Measurements from ENCODE around the gene TCF7L1.
"Not testable (repeated sequence)": the region's sequence is repeated elsewhere in the genome, so short reads cannot be mapped to it uniquely, and the experiment has no call there.

Gene TCF7L1

GRCh38 chr2:85288244-85288725, 155.1 kb downstream of the TCF7L1 start:
- H3K9me3 Mint-ChIP-seq, result no peaks in the 10 kb centered on the region
- peaks cover 15% of the 10 kb centered on the region for H3K4me1 Mint-ChIP-seq
- H3K4me3 Mint-ChIP-seq, result no peak overlapping the region
- no peak overlapping the region for H3K27ac Mint-ChIP-seq
- DNase-seq (no peak), ATAC-seq (no peak)
- H3K36me3 Mint-ChIP-seq (ENCODE audit: low read depth), result peaks cover 2% of the 10 kb centered on the region
- no peaks in the 10 kb centered on the region for H3K27me3 Mint-ChIP-seq

- Mint-ChIP-seq H3K27ac (peak overlapping the region; percentile 53), H3K36me3 (ENCODE audit: low read depth) (peaks cover 2% of the 10 kb centered on the region), H3K27me3 (no peaks in the 10 kb centered on the region), H3K4me3 (peak overlapping the region; percentile 36), H3K4me1 (peaks cover 14% of the 10 kb centered on the region), H3K9me3 (no peaks in the 10 kb centered on the region)
- ATAC-seq (no peak), DNase-seq (no peak)
Measured at GRCh38 chr2:85291425-85292023, 158.3 kb downstream of the TCF7L1 start.

- Mint-ChIP-seq H3K27ac (no peak overlapping the region), H3K4me3 (no peak overlapping the region), H3K4me1 (peaks cover 7% of the 10 kb centered on the region), H3K9me3 (no peaks in the 10 kb centered on the region), H3K36me3 (ENCODE audit: low read depth) (no peaks in the 10 kb centered on the region), H3K27me3 (peaks cover 3% of the 10 kb centered on the region)
- ATAC-seq (no peak), DNase-seq (no peak)
Measured at GRCh38 chr2:85302121-85302520, 168.9 kb downstream of the TCF7L1 start.

GRCh38 chr2:85303780-85304531, 170.8 kb downstream of the TCF7L1 start:
- H3K4me3 Mint-ChIP-seq, result no peak overlapping the region
- DNase-seq (no peak), ATAC-seq (no peak)
- H3K9me3 Mint-ChIP-seq, result no peaks in the 10 kb centered on the region
- H3K27me3 Mint-ChIP-seq, result peaks cover 3% of the 10 kb centered on the region
- peaks cover 14% of the 10 kb centered on the region for H3K4me1 Mint-ChIP-seq
- no peak overlapping the region for H3K27ac Mint-ChIP-seq
- no peaks in the 10 kb centered on the region for H3K36me3 Mint-ChIP-seq (ENCODE audit: low read depth)

GRCh38 chr2:85307527-85307897, 174.3 kb downstream of the TCF7L1 start:
- peak overlapping the region; percentile 43 for H3K4me3 Mint-ChIP-seq
- no peaks in the 10 kb centered on the region for H3K9me3 Mint-ChIP-seq

GRCh38 chr2:85308201-85308600, 175.0 kb downstream of the TCF7L1 start:
- Mint-ChIP-seq H3K27ac (no peak overlapping the region), H3K27me3 (no peaks in the 10 kb centered on the region), H3K4me1 (peaks cover 28% of the 10 kb centered on the region), H3K9me3 (no peaks in the 10 kb centered on the region), H3K36me3 (ENCODE audit: low read depth) (no peaks in the 10 kb centered on the region), H3K4me3 (no peak overlapping the region)
- ATAC-seq (no peak), DNase-seq (no peak)

More at GRCh38 chr2:85307527-85307897, 174.3 kb downstream of the TCF7L1 start:
- Mint-ChIP-seq H3K27ac (peak overlapping the region; percentile 46), H3K27me3 (no peaks in the 10 kb centered on the region), H3K36me3 (ENCODE audit: low read depth) (no peaks in the 10 kb centered on the region), H3K4me1 (peaks cover 28% of the 10 kb centered on the region)
- DNase-seq (no peak), ATAC-seq (no peak)

- H3K4me1 Mint-ChIP-seq, result peaks cover 31% of the 10 kb centered on the region
- no peaks in the 10 kb centered on the region for H3K9me3 Mint-ChIP-seq
- H3K27ac Mint-ChIP-seq, result peak overlapping the region; percentile 61
- peak; percentile 22 for ATAC-seq
- H3K4me3 Mint-ChIP-seq, result peak overlapping the region; percentile 73
- DNase-seq, result no peak
- no peaks in the 10 kb centered on the region for H3K27me3 Mint-ChIP-seq
- H3K36me3 Mint-ChIP-seq (ENCODE audit: low read depth), result peaks cover 4% of the 10 kb centered on the region
Measured at GRCh38 chr2:85308896-85309555, 175.8 kb downstream of the TCF7L1 start.

GRCh38 chr2:85309699-85310321, 176.6 kb downstream of the TCF7L1 start:
- H3K27ac Mint-ChIP-seq, result peak overlapping the region; percentile 61
- no peaks in the 10 kb centered on the region for H3K27me3 Mint-ChIP-seq
- DNase-seq (no peak), ATAC-seq (no peak)
- peaks cover 31% of the 10 kb centered on the region for H3K4me1 Mint-ChIP-seq
- H3K4me3 Mint-ChIP-seq, result peak overlapping the region; percentile 73
- peaks cover 8% of the 10 kb centered on the region for H3K36me3 Mint-ChIP-seq (ENCODE audit: low read depth)
- no peaks in the 10 kb centered on the region for H3K9me3 Mint-ChIP-seq

- peaks cover 31% of the 10 kb centered on the region for H3K4me1 Mint-ChIP-seq
- peak overlapping the region; percentile 73 for H3K4me3 Mint-ChIP-seq
- no peaks in the 10 kb centered on the region for H3K9me3 Mint-ChIP-seq
- ATAC-seq (no peak), DNase-seq (no peak)
- peak overlapping the region; percentile 61 for H3K27ac Mint-ChIP-seq
- no peaks in the 10 kb centered on the region for H3K27me3 Mint-ChIP-seq
- H3K36me3 Mint-ChIP-seq (ENCODE audit: low read depth), result peaks cover 8% of the 10 kb centered on the region
Measured at GRCh38 chr2:85310330-85310729, 177.1 kb downstream of the TCF7L1 start.

GRCh38 chr2:85312404-85312803, 179.2 kb downstream of the TCF7L1 start:
- H3K27ac Mint-ChIP-seq, result no peak overlapping the region
- no peak overlapping the region for H3K4me3 Mint-ChIP-seq
- H3K4me1 Mint-ChIP-seq, result peaks cover 30% of the 10 kb centered on the region
- ATAC-seq, result no peak
- no peaks in the 10 kb centered on the region for H3K9me3 Mint-ChIP-seq
- no peak for DNase-seq
- H3K36me3 Mint-ChIP-seq (ENCODE audit: low read depth), result peaks cover 18% of the 10 kb centered on the region
- no peaks in the 10 kb centered on the region for H3K27me3 Mint-ChIP-seq

- H3K9me3 Mint-ChIP-seq, result no peaks in the 10 kb centered on the region
- H3K36me3 Mint-ChIP-seq (ENCODE audit: low read depth), result peaks cover 34% of the 10 kb centered on the region
- ATAC-seq (no peak), DNase-seq (no peak)
- H3K27me3 Mint-ChIP-seq, result no peaks in the 10 kb centered on the region
- H3K4me1 Mint-ChIP-seq, result peaks cover 32% of the 10 kb centered on the region
- no peak overlapping the region for H3K27ac Mint-ChIP-seq
- H3K4me3 Mint-ChIP-seq, result no peak overlapping the region
Measured at GRCh38 chr2:85314884-85315242, 181.7 kb downstream of the TCF7L1 start.

GRCh38 chr2:85315921-85316320, 182.7 kb downstream of the TCF7L1 start:
- not testable (repeated sequence) for ATAC-seq, DNase-seq, H3K4me3 Mint-ChIP-seq, H3K27me3 Mint-ChIP-seq, H3K9me3 Mint-ChIP-seq, H3K27ac Mint-ChIP-seq
- H3K4me1 Mint-ChIP-seq, result peaks cover 34% of the 10 kb centered on the region
- H3K36me3 Mint-ChIP-seq (ENCODE audit: low read depth), result peaks cover 45% of the 10 kb centered on the region

GRCh38 chr2:85318222-85319074, 185.3 kb downstream of the TCF7L1 start:
- peaks cover 70% of the 10 kb centered on the region for H3K36me3 Mint-ChIP-seq (ENCODE audit: low read depth)
- H3K9me3 Mint-ChIP-seq, result no peaks in the 10 kb centered on the region
- DNase-seq, result peak; percentile 41
- peak overlapping the region; percentile 42 for H3K4me3 Mint-ChIP-seq
- peak overlapping the region; percentile 92 for H3K27ac Mint-ChIP-seq
- H3K4me1 Mint-ChIP-seq, result peaks cover 59% of the 10 kb centered on the region
- no peaks in the 10 kb centered on the region for H3K27me3 Mint-ChIP-seq
- ATAC-seq, result peak; percentile 92

- Mint-ChIP-seq H3K9me3 (no peaks in the 10 kb centered on the region), H3K36me3 (ENCODE audit: low read depth) (peaks cover 75% of the 10 kb centered on the region), H3K27me3 (no peaks in the 10 kb centered on the region), H3K27ac (peak overlapping the region; percentile 83), H3K4me3 (peak overlapping the region; percentile 42), H3K4me1 (peaks cover 70% of the 10 kb centered on the region)
- no peak for DNase-seq
- ATAC-seq, result no peak
Measured at GRCh38 chr2:85319796-85320195, 186.6 kb downstream of the TCF7L1 start.
